ENCODE data around the gene LSM7. TPM values are rescaled to one million over a fixed set of nuclear protein-coding genes. Genes with fewer than 3 reads are reported as not detected.

LSM7 gene
- total RNA-seq, 3 donors from 2014 or later (not counting 1 experiment from before 2014, with no cell fraction given), result 52.0 to 80.2 (median 77.4) TPM

DNA sequence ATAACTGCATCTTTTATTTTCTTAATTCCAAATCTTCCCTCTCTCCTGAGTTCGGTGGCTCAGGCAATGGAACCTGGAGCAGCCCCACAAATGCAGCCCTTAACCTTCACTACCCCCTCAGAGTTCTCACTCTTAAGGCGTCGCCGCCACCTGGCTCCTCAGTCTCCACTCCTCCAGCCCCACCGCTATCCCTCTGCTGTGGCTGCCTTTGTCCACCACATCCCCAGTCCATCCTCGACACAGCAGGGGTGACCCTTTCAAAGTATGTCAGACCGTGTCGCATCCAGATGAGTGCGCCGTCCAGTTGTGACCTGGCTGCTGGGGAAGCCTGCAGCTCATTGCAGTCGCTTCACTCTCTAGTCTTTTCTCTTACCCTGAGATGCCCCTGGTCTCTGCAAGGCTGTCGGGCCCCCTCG is 1.1 kb upstream of the LSM7 start:
- intact Hi-C loops (cut with micrococcal nuclease), result loop anchor here (10.0 kb wide), 1 partner anchor 55 kb away; no protein-coding TSS in a partner anchor
- H3K4me3 Mint-ChIP-seq, result peak overlapping the region; percentile 93

DNA sequence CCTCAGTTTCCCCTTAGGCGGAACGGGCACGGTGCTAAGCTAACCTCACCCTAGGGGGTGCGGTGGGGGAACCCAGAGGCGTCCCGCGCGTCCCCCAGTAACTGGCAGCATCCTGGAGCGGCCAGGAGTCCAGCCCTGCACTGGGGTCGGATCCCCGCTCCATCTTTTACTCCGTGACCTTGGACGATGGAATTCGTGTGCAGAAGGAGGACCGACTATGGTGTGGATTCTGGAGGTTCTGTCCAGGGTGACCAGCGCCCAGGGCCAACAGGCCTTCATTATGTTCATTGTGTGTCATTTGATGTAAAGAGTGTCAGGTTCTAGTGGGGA is 728 bp upstream of the LSM7 start:
- H3K27ac Mint-ChIP-seq, result peak overlapping the region; percentile 91 to 98
- ATAC-seq, result no peak
- no peaks in the 10 kb centered on the region for H3K9me3 Mint-ChIP-seq
- H3K4me3 ChIP-seq (ENCODE audit: low read length), result peak overlapping the region; percentile 93
- H3K36me3 ChIP-seq (ENCODE audit: control insufficient read depth, insufficient read depth, low read length), result peaks cover 8% of the 10 kb centered on the region
- TF ChIP-seq, protein P1, sequence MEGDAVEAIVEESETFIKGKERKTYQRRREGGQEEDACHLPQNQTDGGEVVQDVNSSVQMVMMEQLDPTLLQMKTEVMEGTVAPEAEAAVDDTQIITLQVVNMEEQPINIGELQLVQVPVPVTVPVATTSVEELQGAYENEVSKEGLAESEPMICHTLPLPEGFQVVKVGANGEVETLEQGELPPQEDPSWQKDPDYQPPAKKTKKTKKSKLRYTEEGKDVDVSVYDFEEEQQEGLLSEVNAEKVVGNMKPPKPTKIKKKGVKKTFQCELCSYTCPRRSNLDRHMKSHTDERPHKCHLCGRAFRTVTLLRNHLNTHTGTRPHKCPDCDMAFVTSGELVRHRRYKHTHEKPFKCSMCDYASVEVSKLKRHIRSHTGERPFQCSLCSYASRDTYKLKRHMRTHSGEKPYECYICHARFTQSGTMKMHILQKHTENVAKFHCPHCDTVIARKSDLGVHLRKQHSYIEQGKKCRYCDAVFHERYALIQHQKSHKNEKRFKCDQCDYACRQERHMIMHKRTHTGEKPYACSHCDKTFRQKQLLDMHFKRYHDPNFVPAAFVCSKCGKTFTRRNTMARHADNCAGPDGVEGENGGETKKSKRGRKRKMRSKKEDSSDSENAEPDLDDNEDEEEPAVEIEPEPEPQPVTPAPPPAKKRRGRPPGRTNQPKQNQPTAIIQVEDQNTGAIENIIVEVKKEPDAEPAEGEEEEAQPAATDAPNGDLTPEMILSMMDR (IDR thresholded peaks at IDR 0.05), result no peak
- intact Hi-C loops (cut with micrococcal nuclease), result loop anchor here (10.0 kb wide), 1 partner anchor 54 kb away; no protein-coding TSS in a partner anchor
- H3K27ac ChIP-seq (ENCODE audit: low read length), result peak overlapping the region; percentile 49
- H3K27me3 Mint-ChIP-seq (ENCODE audit: low read depth in 2 of 2), result no peaks in the 10 kb centered on the region
- H3K36me3 Mint-ChIP-seq, result no peaks in the 10 kb centered on the region
- DNase-seq, result no peak
- peaks cover 78% of the 10 kb centered on the region for H3K4me1 ChIP-seq (ENCODE audit: control insufficient read depth, insufficient read depth, low read length)
- no peaks in the 10 kb centered on the region for H3K27me3 ChIP-seq (ENCODE audit: control insufficient read depth, insufficient read depth, low read length)
- no peaks in the 10 kb centered on the region for H3K9me3 ChIP-seq (ENCODE audit: control insufficient read depth, insufficient read depth, low read length)
- WGBS (ENCODE audit: insufficient coverage), result 8% methylated on average over 16 of the region's 16 CpGs
- H3K4me3 Mint-ChIP-seq, result peak overlapping the region; percentile 93
- peaks cover 25 to 57% of the 10 kb centered on the region in 2 donors for H3K4me1 Mint-ChIP-seq

More for the DNA sequence above, 1.1 kb upstream of the LSM7 start:
- no peak for DNase-seq
- H3K27ac Mint-ChIP-seq, result peak overlapping the region; percentile 91 to 98
- Histone ChIP-seq H3K27me3 (ENCODE audit: control insufficient read depth, insufficient read depth, low read length) (no peaks in the 10 kb centered on the region), H3K36me3 (ENCODE audit: control insufficient read depth, insufficient read depth, low read length) (peaks cover 6% of the 10 kb centered on the region), H3K4me1 (ENCODE audit: control insufficient read depth, insufficient read depth, low read length) (peaks cover 75% of the 10 kb centered on the region), H3K9me3 (ENCODE audit: control insufficient read depth, insufficient read depth, low read length) (no peaks in the 10 kb centered on the region), H3K4me3 (ENCODE audit: low read length) (peak overlapping the region; percentile 93), H3K27ac (ENCODE audit: low read length) (no peak overlapping the region)
- H3K9me3 Mint-ChIP-seq, result no peaks in the 10 kb centered on the region
- WGBS (ENCODE audit: insufficient coverage), result 85% methylated on average over 11 of the region's 13 CpGs
- peaks cover 25 to 57% of the 10 kb centered on the region in 2 donors for H3K4me1 Mint-ChIP-seq
- TF ChIP-seq, protein P1 (IDR thresholded peaks at IDR 0.05), result no peak
- H3K36me3 Mint-ChIP-seq, result no peaks in the 10 kb centered on the region
- no peaks in the 10 kb centered on the region for H3K27me3 Mint-ChIP-seq (ENCODE audit: low read depth in 2 of 2)
- ATAC-seq, result no peak

DNA sequence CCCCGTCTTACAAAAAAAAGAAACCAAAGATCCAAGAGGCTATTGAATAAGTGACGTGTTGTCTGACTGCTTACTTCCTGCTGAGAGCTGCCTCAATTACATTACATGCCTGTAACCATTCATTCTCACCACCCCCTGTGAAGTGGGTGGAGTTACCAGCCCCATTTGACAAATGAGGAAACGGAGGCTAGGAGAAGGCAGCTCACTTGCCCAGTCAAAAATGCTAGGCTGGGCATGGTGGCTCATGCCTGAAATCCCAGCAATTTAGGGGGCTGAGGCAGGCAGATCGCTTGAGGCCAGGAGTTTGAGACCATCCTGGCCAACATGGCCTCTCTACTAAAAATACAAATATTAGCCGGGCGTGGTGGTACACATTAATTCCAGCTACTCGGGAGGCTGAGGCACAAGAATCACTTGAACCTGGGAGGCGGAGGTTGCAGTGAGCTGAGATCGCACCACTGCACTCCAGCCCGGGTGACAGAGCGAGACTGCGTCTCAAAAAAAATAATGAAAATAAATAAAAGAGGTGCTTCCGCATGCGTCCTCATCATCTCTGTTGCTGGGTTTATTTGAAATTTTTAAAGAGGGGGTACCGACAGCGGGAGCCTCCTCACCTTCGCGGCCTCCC is 499 bp downstream of the LSM7 start:
- peaks cover 25 to 57% of the 10 kb centered on the region in 2 donors for H3K4me1 Mint-ChIP-seq
- Histone ChIP-seq H3K9me3 (ENCODE audit: control insufficient read depth, insufficient read depth, low read length) (no peaks in the 10 kb centered on the region), H3K27me3 (ENCODE audit: control insufficient read depth, insufficient read depth, low read length) (no peaks in the 10 kb centered on the region), H3K4me3 (ENCODE audit: low read length) (peak overlapping the region; percentile 93), H3K4me1 (ENCODE audit: control insufficient read depth, insufficient read depth, low read length) (peaks cover 66% of the 10 kb centered on the region), H3K27ac (ENCODE audit: low read length) (peak overlapping the region; percentile 78), H3K36me3 (ENCODE audit: control insufficient read depth, insufficient read depth, low read length) (peaks cover 11% of the 10 kb centered on the region)
- WGBS (ENCODE audit: insufficient coverage), result under 1% methylated on average over 18 of the region's 18 CpGs
- no peaks in the 10 kb centered on the region for H3K27me3 Mint-ChIP-seq (ENCODE audit: low read depth in 2 of 2)
- ATAC-seq, result peak; percentile 58 to 79 (median 70)
- H3K27ac Mint-ChIP-seq, result peak overlapping the region; percentile 91 to 98
- TF ChIP-seq, protein P1 (IDR thresholded peaks at IDR 0.05), result no peak
- no peaks in the 10 kb centered on the region for H3K36me3 Mint-ChIP-seq
- H3K9me3 Mint-ChIP-seq, result no peaks in the 10 kb centered on the region
- intact Hi-C loops (cut with micrococcal nuclease), result loop anchor here (1.0 to 10.0 kb wide), 2 partner anchors 53 to 92 kb away; partner anchors contain the start of genes PLEKHJ1 and SF3A2
- DNase-seq, result peak in 1 of 2 donors; percentile 79
- H3K4me3 Mint-ChIP-seq, result peak overlapping the region; percentile 99

Data from natural killer cell (primary cell).